22Rv1 (cell line): Measurements from ENCODE around the gene THAP3.

Experiments
- CTCF ChIP-seq: fragments of 450-650 bp; IDR thresholded peaks from 2 replicates; pipeline ENCODE4 v1.5.1; 2017; ENCODE audit warnings: mild to moderate bottlenecking
- ZFX ChIP-seq: fragments of 450-650 bp; IDR thresholded peaks from 2 replicates; pipeline ENCODE4 v1.6.1; 2017; ENCODE audit warnings: antibody characterized with exemption, borderline replicate concordance

DNA sequence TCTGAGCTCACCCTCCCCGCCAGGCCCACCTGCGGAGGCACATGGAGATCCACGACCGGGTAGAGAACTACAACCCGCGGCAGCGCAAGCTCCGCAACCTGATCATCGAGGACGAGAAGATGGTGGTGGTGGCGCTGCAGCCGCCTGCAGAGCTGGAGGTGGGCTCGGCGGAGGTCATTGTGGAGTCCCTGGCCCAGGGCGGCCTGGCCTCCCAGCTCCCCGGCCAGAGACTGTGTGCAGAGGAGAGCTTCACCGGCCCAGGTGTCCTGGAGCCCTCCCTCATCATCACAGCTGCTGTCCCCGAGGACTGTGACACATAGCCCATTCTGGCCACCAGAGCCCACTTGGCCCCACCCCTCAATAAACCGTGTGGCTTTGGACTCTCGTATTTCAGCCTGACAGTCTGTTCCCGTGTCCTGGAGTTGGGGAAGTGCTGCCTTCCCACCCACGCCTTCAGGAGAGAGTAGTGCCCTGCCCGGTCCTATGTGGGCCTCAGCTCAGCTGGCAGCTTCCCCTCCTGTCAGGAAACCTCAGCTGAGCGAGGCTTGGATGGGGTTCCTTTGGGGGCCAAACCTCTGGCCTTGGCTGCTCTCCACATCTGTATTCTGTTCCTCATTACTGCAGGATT lies 35.7 kb upstream of the THAP3 start:
- TF ChIP-seq ZFX (no peak), CTCF (no peak)
